B cell (primary cell): ENCODE results near the gene PPP2R5D. TPM values are rescaled to one million over a fixed set of nuclear protein-coding genes. Genes with fewer than 3 reads are reported as not detected.

Experiments
- ATAC-seq: fragments of 200-7000 bp; cut with Tn5 transposase; one replicate; pipeline ENCODE4 v1.10.0; 2021; ENCODE audit warnings: low read depth, mild to moderate bottlenecking, moderate number of reproducible peaks, moderate library complexity
- CTCF ChIA-PET: fragments of 350-600 bp; sonication (Branson Sonifier 250); formaldehyde crosslinking; loops from one replicate; lab custom pipeline; 2021; ENCODE audit warnings: antibody characterized with exemption, inconsistent platforms; lab: Charles Lee
- POLR2A ChIA-PET: fragments of 350-600 bp; sonication (Branson Sonifier 250); formaldehyde crosslinking; loops from one replicate; lab custom pipeline; 2021; ENCODE audit warnings: antibody characterized with exemption; lab: Charles Lee
- DNase-seq: peaks from one replicate; pipeline ENCODE4 v3.0.0; 2013
- H2AFZ ChIP-seq: 2 replicates; pipeline ENCODE4 v1.6.1; 2012; ENCODE audit warnings: mild to moderate bottlenecking, low read depth, low read length; ENCODE audit not compliant: insufficient read depth, poor library complexity, severe bottlenecking
- H3K27ac ChIP-seq, 2 donors: 1 replicate in 1 of 2; 2 replicates in 1 of 2; pipeline ENCODE4 v1.5.1; 2012 to 2013; ENCODE audit warnings: low read length in 2 of 2, mild to moderate bottlenecking in 2 of 2, moderate library complexity in 1 of 2
- H3K27me3 ChIP-seq, 4 experiments: fragments of 200-600 bp in 1 of 4; sonication (generic) in 1 of 4; replicated peaks in 1 of 4; 1 replicate in 2 of 4; 2 replicates in 2 of 4; pipeline versions ENCODE4 v1.6.1 to v1.7.0; 2013 to 2016; ENCODE audit warnings: low read length in 3 of 4, mild to moderate bottlenecking in 2 of 4, mixed read lengths in 1 of 4, moderate library complexity in 1 of 4; ENCODE audit not compliant: insufficient read depth in 4 of 4, control insufficient read depth in 3 of 4; ENCODE audit errors: control extremely low read depth in 1 of 4
- H3K36me3 ChIP-seq, 2 experiments: replicated peaks in 1 of 2; 1 replicate in 1 of 2; 2 replicates in 1 of 2; pipeline versions ENCODE4 v1.6.1 to v1.7.1; 2013; ENCODE audit warnings: low read length in 1 of 2; ENCODE audit not compliant: insufficient read depth in 2 of 2, control insufficient read depth in 1 of 2; ENCODE audit errors: control extremely low read depth in 1 of 2, extremely low read depth in 1 of 2
- H3K4me1 ChIP-seq, 2 donors: fragments of 200-600 bp in 1 of 2; sonication (generic) in 1 of 2; 1 replicate in 1 of 2; 2 replicates in 1 of 2; pipeline versions ENCODE4 v1.5.1 to v1.6.1; 2013 to 2017; ENCODE audit warnings: low read length in 2 of 2; ENCODE audit not compliant: control insufficient read depth in 2 of 2, insufficient read depth in 2 of 2
- H3K4me2 ChIP-seq: replicated peaks from 2 replicates; pipeline ENCODE3; 2012; ENCODE audit warnings: mild to moderate bottlenecking, low read depth, low read length; ENCODE audit not compliant: poor library complexity, severe bottlenecking
- H3K4me3 ChIP-seq, 5 experiments: fragments of 200-600 bp in 1 of 5; sonication (generic) in 1 of 5; 1 replicate in 3 of 5; 2 replicates in 2 of 5; pipeline versions ENCODE4 v1.5.1 to v1.7.0; 2011 to 2016; ENCODE audit warnings: low read length in 4 of 5, mild to moderate bottlenecking in 4 of 5, low read depth in 2 of 5, control low read depth in 1 of 5, moderate library complexity in 1 of 5; ENCODE audit not compliant: insufficient read depth in 1 of 5; ENCODE audit errors: control extremely low read depth in 1 of 5, extremely low read depth in 1 of 5
- H3K79me2 ChIP-seq: fragments of 200-600 bp; sonication (generic); one replicate; pipeline ENCODE4 v1.6.0; 2016; ENCODE audit warnings: low read length; ENCODE audit not compliant: control insufficient read depth, insufficient read depth
- H3K9ac ChIP-seq: fragments of 200-600 bp; sonication (generic); 2 replicates; pipeline ENCODE4 v1.6.1; 2017; ENCODE audit warnings: mild to moderate bottlenecking, low read length, moderate library complexity
- H3K9me3 ChIP-seq, 3 donors: one replicate each; pipeline versions ENCODE4 v1.6.1 to v1.7.1; 2013; ENCODE audit warnings: low read length in 2 of 3; ENCODE audit not compliant: control insufficient read depth in 2 of 3, insufficient read depth in 1 of 3; ENCODE audit errors: control extremely low read depth in 1 of 3
- H4K20me1 ChIP-seq: 2 replicates; pipeline ENCODE4 v1.6.0; 2012; ENCODE audit warnings: mild to moderate bottlenecking, low read length; ENCODE audit not compliant: insufficient read depth, control insufficient read depth, poor library complexity, severe bottlenecking
- H3K27ac Mint-ChIP-seq: one replicate; pipeline ENCODE4 v1.8.0; 2021; ENCODE audit warnings: mixed read lengths
- H3K27me3 Mint-ChIP-seq: one replicate; pipeline ENCODE4 v1.8.0; 2021; ENCODE audit warnings: mixed read lengths
- H3K4me1 Mint-ChIP-seq: one replicate; pipeline ENCODE4 v1.8.0; 2021; ENCODE audit warnings: mixed read lengths
- H3K4me3 Mint-ChIP-seq: one replicate; pipeline ENCODE4 v1.8.0; 2021; ENCODE audit warnings: mixed read lengths
- H3K9me3 Mint-ChIP-seq: one replicate; pipeline ENCODE4 v1.8.0; 2022; ENCODE audit warnings: mixed read lengths; ENCODE audit not compliant: insufficient read depth
- CTCF ChIP-seq: fragments of 200-600 bp; IDR thresholded peaks from one replicate; pipeline ENCODE4 v1.8.0; 2022; ENCODE audit warnings: antibody characterized with exemption, mild to moderate bottlenecking
- EZH2 ChIP-seq: IDR thresholded peaks from 2 replicates; pipeline ENCODE4 v1.6.1; 2012; ENCODE audit warnings: borderline replicate concordance, low read depth, mild to moderate bottlenecking, moderate library complexity, low read length; ENCODE audit not compliant: insufficient read depth, poor library complexity, severe bottlenecking
- WGBS: methylation state at CpG from one replicate; pipeline ENCODE4 v1.1.5; 2013; ENCODE audit warnings: missing lambda C conversion rate; ENCODE audit not compliant: insufficient coverage; 5-methylcytosine and 5-hydroxymethylcytosine counted together
- intact Hi-C: fragments of 100-400 bp; cut with micrococcal nuclease; formaldehyde crosslinking; loops from one replicate; pipeline ENCODE4 v1.10.0; 2022
- polyA plus RNA-seq: library from polyadenylated mRNA; depleted of rRNA; stranded (reverse); fragments of >200 nt; gene quantifications from 2 replicates; pipeline ENCODE4 v1.2.3, GENCODE V29; 2012
- total RNA-seq, 2 donors: library from RNA; stranded (reverse); fragments of 120-200 nt in 1 of 2; gene quantifications; 1 replicate in 1 of 2; 2 replicates in 1 of 2; pipeline versions ENCODE4 v1.2.3 to v1.2.4, GENCODE V29; 2013 to 2022

The PPP2R5D gene
- total and polyA plus RNA-seq, 2 donors (not counting 1 experiment from before 2014, with no cell fraction given): 23.2 to 23.6 TPM

- no peak overlapping the region for H3K4me3 ChIP-seq
- peaks cover 10 to 19% of the 10 kb centered on the region in 2 donors for H3K4me1 ChIP-seq
- Mint-ChIP-seq H3K4me1 (peaks cover 38% of the 10 kb centered on the region), H3K9me3 (no peaks in the 10 kb centered on the region), H3K4me3 (no peak overlapping the region), H3K27me3 (no peaks in the 10 kb centered on the region), H3K27ac (no peak overlapping the region)
- H3K79me2 ChIP-seq: peaks cover 55% of the 10 kb centered on the region
- POLR2A ChIA-PET: no interaction called here
- H3K36me3 ChIP-seq: peaks cover 0 to 30% of the 10 kb centered on the region in 2 experiments
- H3K4me2 ChIP-seq: no peak overlapping the region
- WGBS: 89% methylated on average over 1 of the region's 1 CpG
- H2AFZ ChIP-seq: no peak overlapping the region
- CTCF ChIA-PET: no interaction called here
- no peak overlapping the region for H3K9ac ChIP-seq
- DNase-seq: no peak
- no peak for ATAC-seq
- intact Hi-C loops: no loop called here
- H4K20me1 ChIP-seq: no peaks in the 10 kb centered on the region
- no peaks in the 10 kb centered on the region for H3K27me3 ChIP-seq
- no peak overlapping the region for H3K27ac ChIP-seq
- no peaks in the 10 kb centered on the region for H3K9me3 ChIP-seq
- TF ChIP-seq CTCF: no peak
- TF ChIP-seq EZH2: no peak
Observed at GRCh38 chr6:42988486-42989020, 4.2 kb downstream of the PPP2R5D start.

- intact Hi-C loops: no loop called here
- ATAC-seq (no peak), DNase-seq (no peak)
- Histone ChIP-seq H3K4me1 (peaks cover 6 to 12% of the 10 kb centered on the region in 2 donors), H4K20me1 (no peaks in the 10 kb centered on the region), H2AFZ (no peak overlapping the region), H3K36me3 (peaks cover 0 to 31% of the 10 kb centered on the region in 2 experiments), H3K4me2 (no peak overlapping the region), H3K79me2 (peaks cover 45% of the 10 kb centered on the region), H3K27me3 (no peaks in the 10 kb centered on the region), H3K9ac (no peak overlapping the region), H3K9me3 (no peaks in the 10 kb centered on the region), H3K27ac (no peak overlapping the region), H3K4me3 (no peak overlapping the region)
- H3K9me3 Mint-ChIP-seq: no peaks in the 10 kb centered on the region
- no peak overlapping the region for H3K27ac Mint-ChIP-seq
- POLR2A ChIA-PET: interaction anchor here (0.7 kb wide), 1 partner anchor 71 kb away, joined by 3 read pairs; no protein-coding TSS in a partner anchor
- H3K4me3 Mint-ChIP-seq: no peak overlapping the region
- H3K27me3 Mint-ChIP-seq: no peaks in the 10 kb centered on the region
- CTCF ChIA-PET: interaction anchor here (1.1 kb wide), 1 partner anchor 60 kb away, joined by 3 read pairs; no protein-coding TSS in a partner anchor
- 95% methylated on average over 4 of the region's 5 CpGs for WGBS
- TF ChIP-seq CTCF (no peak), EZH2 (no peak)
- peaks cover 27% of the 10 kb centered on the region for H3K4me1 Mint-ChIP-seq
Observed at GRCh38 chr6:42989923-42990322, 5.6 kb downstream of the PPP2R5D start.
